DOHH2 (cell line): ENCODE measurements around the gene UBE3A.

Experiments
- H3F3A ChIP-seq: fragments of 200-600 bp; sonication (generic), shearing (Covaris generic); 2 replicates; pipeline ENCODE4 v1.6.0; 2016; ENCODE audit warnings: antibody characterized with exemption, mild to moderate bottlenecking; ENCODE audit not compliant: control insufficient read depth, insufficient read depth
- H3K27ac ChIP-seq: fragments of 200-600 bp; sonication (generic); 2 replicates; pipeline ENCODE4 v1.5.1; 2014; ENCODE audit warnings: low read depth, mild to moderate bottlenecking, low read length, moderate library complexity
- H3K27me3 ChIP-seq: fragments of 200-600 bp; sonication (generic); 2 replicates; pipeline ENCODE4 v1.6.1; 2014; ENCODE audit warnings: mild to moderate bottlenecking, low read length, mixed read lengths; ENCODE audit not compliant: control insufficient read depth
- H3K36me3 ChIP-seq: fragments of 200-600 bp; sonication (generic); 2 replicates; pipeline ENCODE4 v1.6.1; 2014; ENCODE audit warnings: mild to moderate bottlenecking, low read length, moderate library complexity, mixed read lengths; ENCODE audit not compliant: control insufficient read depth
- H3K4me1 ChIP-seq: fragments of 200-600 bp; sonication (generic); 2 replicates; pipeline ENCODE4 v1.6.1; 2014; ENCODE audit warnings: mild to moderate bottlenecking, low read length, mixed read lengths; ENCODE audit not compliant: control insufficient read depth
- H3K4me2 ChIP-seq: fragments of 200-600 bp; sonication (generic); 2 replicates; pipeline ENCODE4 v1.6.0; 2014; ENCODE audit warnings: mild to moderate bottlenecking, low read length, moderate library complexity
- H3K4me3 ChIP-seq: fragments of 200-600 bp; sonication (generic); 2 replicates; pipeline ENCODE4 v1.5.1; 2014; ENCODE audit warnings: mild to moderate bottlenecking, low read length, mixed read lengths
- H3K79me2 ChIP-seq: fragments of 200-600 bp; sonication (generic); 2 replicates; pipeline ENCODE4 v1.6.1; 2014; ENCODE audit warnings: mild to moderate bottlenecking, low read length, mixed read lengths; ENCODE audit not compliant: control insufficient read depth
- H3K9me2 ChIP-seq: fragments of 200-600 bp; sonication (generic); replicated peaks from 2 replicates; pipeline ENCODE4 v1.6.1; 2014; ENCODE audit warnings: mild to moderate bottlenecking, low read length, mixed read lengths; ENCODE audit not compliant: control insufficient read depth
- H3K9me3 ChIP-seq: fragments of 200-600 bp; sonication (generic); 2 replicates; pipeline ENCODE4 v1.6.1; 2014; ENCODE audit warnings: antibody characterized with exemption, low read length, mixed read lengths; ENCODE audit not compliant: control insufficient read depth, insufficient read depth
- H4K20me1 ChIP-seq: fragments of 200-600 bp; sonication (generic); 2 replicates; pipeline ENCODE4 v1.6.0; 2014; ENCODE audit warnings: low read depth, mild to moderate bottlenecking, antibody characterized with exemption, low read length, moderate library complexity; ENCODE audit not compliant: control insufficient read depth, insufficient read depth
- CTCF ChIP-seq: fragments of 200-600 bp; sonication (generic); IDR thresholded peaks from one replicate; pipeline ENCODE4 v1.5.1; 2014; ENCODE audit warnings: antibody characterized with exemption, mild to moderate bottlenecking, low read depth, low read length; ENCODE audit not compliant: poor library complexity, severe bottlenecking
- EZH2phosphoT487 ChIP-seq: fragments of 200-600 bp; sonication (generic); IDR thresholded peaks from 2 replicates; pipeline ENCODE4 v1.6.1; 2017; ENCODE audit warnings: borderline replicate concordance, mild to moderate bottlenecking, antibody characterized with exemption, low read length, moderate library complexity, mixed read lengths

Gene UBE3A

GRCh38 chr15:25464784-25465183, 26.0 kb upstream of the UBE3A start:
- no peaks in the 10 kb centered on the region for H3K79me2 ChIP-seq
- H3F3A ChIP-seq, result no peaks in the 10 kb centered on the region
- TF ChIP-seq CTCF (no peak), EZH2phosphoT487 (no peak)
- H3K36me3 ChIP-seq, result no peaks in the 10 kb centered on the region
- no peaks in the 10 kb centered on the region for H4K20me1 ChIP-seq
- H3K4me2 ChIP-seq, result no peak overlapping the region
- H3K4me1 ChIP-seq, result no peaks in the 10 kb centered on the region
- no peak overlapping the region for H3K27ac ChIP-seq
- no peaks in the 10 kb centered on the region for H3K9me2 ChIP-seq
- peaks cover 3% of the 10 kb centered on the region; the same call in 1 of the 2 replicates for H3K9me3 ChIP-seq
- no peaks in the 10 kb centered on the region for H3K27me3 ChIP-seq
- H3K4me3 ChIP-seq, result no peak overlapping the region

DNA sequence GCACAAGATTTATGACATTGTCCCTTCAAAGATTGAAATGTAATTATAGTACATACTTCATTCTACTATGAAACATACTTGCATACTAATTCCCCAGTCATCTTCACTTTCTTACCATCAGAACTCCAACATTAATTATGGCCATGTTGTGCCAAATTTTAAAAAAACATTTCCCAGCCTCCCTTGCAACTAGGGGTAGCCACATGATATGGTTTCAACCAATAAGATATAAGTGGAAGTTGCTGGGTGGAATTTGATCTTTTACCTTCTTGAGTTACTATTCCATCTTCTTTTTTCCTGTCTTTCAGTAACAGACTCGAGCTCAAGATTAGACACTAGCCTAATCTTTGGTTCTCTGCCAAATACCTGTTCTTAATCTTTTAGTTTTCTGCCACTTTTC, 25.6 kb upstream of the UBE3A start:
- Histone ChIP-seq H3F3A (no peaks in the 10 kb centered on the region), H4K20me1 (no peaks in the 10 kb centered on the region), H3K4me3 (no peak overlapping the region), H3K27ac (no peak overlapping the region), H3K4me2 (no peak overlapping the region), H3K9me2 (no peaks in the 10 kb centered on the region), H3K27me3 (no peaks in the 10 kb centered on the region), H3K4me1 (no peaks in the 10 kb centered on the region), H3K9me3 (peaks cover 1% of the 10 kb centered on the region; the same call in 1 of the 2 replicates), H3K36me3 (no peaks in the 10 kb centered on the region), H3K79me2 (no peaks in the 10 kb centered on the region)
- no peak for TF ChIP-seq EZH2phosphoT487
- TF ChIP-seq CTCF, result no peak

- Histone ChIP-seq H3K4me1 (no peaks in the 10 kb centered on the region), H3K27ac (no peak overlapping the region), H3K27me3 (no peaks in the 10 kb centered on the region), H3K9me2 (no peaks in the 10 kb centered on the region; the same call in 1 of the 2 replicates), H3F3A (no peaks in the 10 kb centered on the region), H4K20me1 (no peaks in the 10 kb centered on the region), H3K4me2 (no peak overlapping the region), H3K36me3 (no peaks in the 10 kb centered on the region), H3K79me2 (no peaks in the 10 kb centered on the region), H3K4me3 (no peak overlapping the region), H3K9me3 (peaks cover 3% of the 10 kb centered on the region; the same call in 1 of the 2 replicates)
- no peak for TF ChIP-seq EZH2phosphoT487
- TF ChIP-seq CTCF, result no peak
Observed at GRCh38 chr15:25456196-25456595, 17.4 kb upstream of the UBE3A start.

DNA sequence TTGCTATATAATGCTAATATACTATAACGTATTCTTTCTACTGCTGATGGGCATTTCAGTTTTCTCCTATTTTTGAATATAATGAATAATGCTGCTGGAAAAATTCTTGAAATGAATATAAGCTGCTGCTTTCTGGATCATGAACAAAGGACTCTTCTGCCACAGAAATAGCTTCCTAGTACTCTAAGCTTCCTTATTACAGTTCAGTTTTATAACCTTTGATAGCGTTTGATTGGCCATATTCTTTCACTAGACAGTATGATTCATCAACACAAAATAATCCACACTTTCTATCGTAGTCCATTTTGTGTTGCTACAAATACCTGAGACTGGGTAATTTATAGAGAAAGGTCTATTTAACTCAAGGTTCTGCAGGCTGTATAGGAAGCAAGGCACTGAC, 16.4 kb upstream of the UBE3A start:
- Histone ChIP-seq H3K27ac (no peak overlapping the region), H3K9me3 (peaks cover 4% of the 10 kb centered on the region; the same call in 1 of the 2 replicates), H3K27me3 (no peaks in the 10 kb centered on the region), H3K4me2 (no peak overlapping the region), H4K20me1 (no peaks in the 10 kb centered on the region), H3K4me1 (no peaks in the 10 kb centered on the region), H3K9me2 (no peaks in the 10 kb centered on the region; the same call in 1 of the 2 replicates), H3K79me2 (no peaks in the 10 kb centered on the region), H3K36me3 (no peaks in the 10 kb centered on the region), H3F3A (no peaks in the 10 kb centered on the region), H3K4me3 (no peak overlapping the region)
- TF ChIP-seq CTCF (no peak), EZH2phosphoT487 (no peak)
